Middle frontal gyrus (tissue), 1 donor: ENCODE measurements around the gene KLK7.
"Not testable (repeated sequence)": the region's sequence is repeated elsewhere in the genome, so short reads cannot be mapped to it uniquely, and the experiment has no call there.

ENCODE experiments used
- DNase-seq: peaks from one replicate; pipeline ENCODE4 v3.0.0-alpha.2; 2015; ENCODE audit warnings: low spot score; ENCODE audit errors: extremely low spot score

The KLK7 gene

GRCh38 chr19:50978772-50979390 lies 4.8 kb downstream of the KLK7 start:
- no peak for DNase-seq

DNA sequence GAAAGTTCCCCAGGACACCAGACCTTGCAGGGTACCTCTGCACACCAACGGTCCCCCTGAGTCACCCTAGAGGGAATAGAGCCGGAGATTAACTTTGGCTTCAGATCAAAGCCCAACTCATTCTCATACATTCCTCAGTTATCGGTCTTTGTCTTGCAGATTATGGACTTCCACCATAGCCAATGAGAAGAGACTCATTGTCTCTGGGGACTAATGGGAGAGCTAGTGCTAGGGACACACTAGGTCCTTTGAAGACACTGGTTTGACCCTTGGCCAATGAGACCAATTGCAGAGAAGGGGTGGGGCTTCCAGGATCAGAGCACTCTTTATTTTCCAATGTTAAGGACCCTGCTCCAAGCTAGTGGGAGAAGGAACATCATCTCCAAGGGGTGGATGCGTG lies 6.1 kb downstream of the KLK7 start:
- no peak for DNase-seq

- DNase-seq, result no peak
These were observed 8.0 kb downstream of the KLK7 start for GRCh38 chr19:50975766-50976165.

- no peak for DNase-seq
These were observed 8.8 kb downstream of the KLK7 start for GRCh38 chr19:50974702-50975556.

GRCh38 chr19:50972795-50973376 lies 10.8 kb downstream of the KLK7 start:
- DNase-seq, result no peak

DNA sequence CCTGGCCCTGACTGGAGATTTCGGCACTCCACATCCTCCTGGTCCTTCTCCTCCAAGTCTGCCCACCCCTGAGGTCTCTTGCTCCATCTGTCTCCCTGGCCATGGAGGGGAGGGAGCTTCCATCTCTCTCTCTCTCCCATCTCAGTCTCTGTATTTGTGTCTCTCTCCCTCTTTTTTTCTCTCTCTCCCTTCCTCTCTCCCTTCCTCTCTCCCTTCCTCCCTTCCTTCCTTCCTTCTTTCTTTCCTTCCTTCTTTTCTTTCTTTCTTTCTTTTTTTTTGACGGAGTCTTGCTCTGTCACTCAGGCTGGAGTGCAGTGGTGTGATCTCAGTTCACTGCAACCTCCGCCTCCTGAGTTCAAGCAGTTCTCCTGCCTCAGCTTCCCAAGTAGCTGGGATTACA lies 13.9 kb downstream of the KLK7 start:
- DNase-seq, result not testable (repeated sequence)

- peak; percentile 56 for DNase-seq
These were observed 14.3 kb downstream of the KLK7 start, which contains the start of gene KLK6 for GRCh38 chr19:50969413-50969760. TSS of gene KLK6 (minus strand) at chr19:50969591. CDS start at chr19:50968104, 1,487 bp downstream.

DNA sequence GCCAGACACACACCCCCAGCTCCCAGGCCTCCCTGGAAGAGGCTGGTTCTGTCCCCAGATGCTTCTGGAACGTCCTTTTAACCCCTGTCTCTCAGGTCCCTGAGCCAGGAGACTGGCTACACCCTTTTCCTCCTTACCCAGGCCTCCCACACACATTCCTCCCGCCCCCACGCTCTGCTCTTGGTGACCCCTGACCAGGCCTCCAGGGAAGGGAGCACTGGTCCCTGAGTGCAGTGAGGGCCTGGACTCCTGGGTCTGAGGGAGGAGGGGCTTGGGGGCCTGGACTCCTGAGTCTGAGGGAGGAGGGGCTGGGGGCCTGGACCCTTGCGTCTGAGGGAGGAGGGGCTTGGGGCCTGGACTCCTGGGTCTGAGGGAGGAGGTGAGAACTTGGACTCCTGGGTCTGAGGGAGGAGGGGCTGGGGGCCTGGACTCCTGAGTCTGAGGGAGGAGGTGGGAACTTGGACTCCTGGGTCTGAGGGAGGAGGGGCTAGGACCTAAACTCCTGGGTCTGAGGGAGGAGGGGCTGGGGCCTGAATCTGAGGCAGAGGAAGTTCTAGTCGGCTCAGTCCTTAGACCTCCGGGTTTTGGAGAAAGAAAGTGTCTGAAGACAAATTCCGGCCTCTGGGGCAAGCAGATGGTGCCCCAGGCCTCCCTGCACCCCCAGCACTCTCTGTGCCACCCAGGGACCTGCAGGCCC lies 14.9 kb downstream of the KLK7 start:
- DNase-seq, result no peak

- no peak for DNase-seq
These were observed 15.6 kb downstream of the KLK7 start for GRCh38 chr19:50967929-50968715.

GRCh38 chr19:50964266-50964665 lies 19.5 kb downstream of the KLK7 start:
- DNase-seq, result no peak

- DNase-seq, result no peak
These were observed 20.3 kb downstream of the KLK7 start for GRCh38 chr19:50963381-50963780.

DNA sequence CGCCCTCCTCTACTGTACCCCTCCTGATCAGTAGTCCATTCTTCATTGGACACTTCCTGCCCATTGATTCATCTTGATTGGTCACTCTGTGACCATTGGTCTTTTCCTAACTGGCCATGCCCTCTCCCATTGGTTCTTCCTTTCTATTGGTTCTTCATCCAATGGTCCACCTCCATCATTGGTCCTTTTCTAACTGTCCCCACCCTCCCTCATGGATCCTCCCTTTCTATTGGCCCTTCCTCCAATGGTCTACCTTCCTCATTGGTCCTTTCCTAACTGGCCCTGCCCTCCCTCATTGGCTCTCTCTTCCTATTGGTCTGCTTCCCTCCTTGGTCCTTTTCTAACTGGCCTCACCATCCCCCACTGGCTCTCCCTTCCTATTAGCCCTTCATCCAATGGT lies 21.5 kb downstream of the KLK7 start:
- no peak for DNase-seq

- no peak for DNase-seq
These were observed 23.8 kb downstream of the KLK7 start for GRCh38 chr19:50959731-50960500.

DNA sequence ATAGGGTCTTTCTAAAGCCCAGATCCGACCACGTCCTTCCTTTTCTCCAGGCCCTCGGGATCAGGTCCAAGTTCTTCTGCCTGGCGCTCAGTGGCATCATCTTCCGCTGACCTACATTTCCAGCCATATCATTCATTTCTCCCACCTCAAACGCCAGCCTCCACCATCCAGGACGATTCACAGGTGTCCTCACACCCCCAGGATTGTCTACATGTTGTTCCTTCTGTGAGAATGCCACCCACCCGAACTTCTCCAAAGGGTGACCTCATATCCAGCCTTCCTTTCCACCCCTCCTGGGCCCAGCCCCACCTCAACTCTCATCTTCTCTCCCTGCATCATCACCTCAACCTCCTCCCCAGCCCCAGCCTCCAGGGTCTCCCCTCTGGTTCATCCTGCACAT lies 26.1 kb downstream of the KLK7 start:
- DNase-seq, result no peak

DNA sequence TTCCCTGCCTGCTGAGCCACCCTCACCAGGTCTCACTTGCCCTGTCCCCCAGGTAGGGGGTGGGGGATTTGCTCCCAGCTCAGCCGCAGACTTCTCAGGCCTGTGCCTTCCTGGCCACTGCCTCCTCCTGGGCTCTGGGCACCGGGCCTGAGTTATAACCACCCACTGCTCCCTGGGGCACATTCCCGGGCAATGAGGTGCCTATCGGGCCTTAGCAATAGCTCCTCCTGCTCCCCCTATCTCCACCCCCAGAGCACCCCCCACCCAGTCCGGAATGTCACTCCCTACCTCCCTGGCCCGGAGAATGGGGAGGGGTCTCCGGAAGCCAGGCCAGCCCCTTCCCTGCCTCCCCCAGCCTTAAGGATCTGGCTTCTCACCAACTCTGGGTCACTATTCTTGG lies 30.8 kb downstream of the KLK7 start, which contains the start of gene KLK5:
TSS of gene KLK5 (minus strand) at position 129 of the 400 bp plus-strand sequence. CDS start 381 bp downstream, outside the sequence.
- no peak for DNase-seq

DNA sequence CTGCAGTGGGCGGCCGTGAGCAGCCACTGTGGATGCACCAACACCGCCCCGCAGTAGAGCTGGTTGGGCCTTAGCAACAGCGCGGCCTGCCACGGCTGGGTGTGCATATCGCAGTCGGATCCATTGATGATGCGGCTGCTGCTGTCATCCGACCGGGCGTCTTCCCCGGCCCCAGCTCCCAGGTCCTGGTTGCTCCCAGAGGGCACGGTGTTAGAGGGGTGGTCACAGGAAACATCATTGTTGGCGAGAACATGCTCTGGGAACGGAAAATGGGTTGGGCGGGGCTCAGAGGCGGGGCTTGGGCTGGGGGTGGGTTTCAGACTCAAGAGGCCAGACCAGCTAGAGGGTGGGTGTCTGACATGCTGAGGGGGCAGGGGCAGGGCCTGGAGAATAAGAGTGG lies 33.9 kb downstream of the KLK7 start:
- DNase-seq, result no peak

GRCh38 chr19:50947123-50947522 lies 36.6 kb downstream of the KLK7 start:
- no peak for DNase-seq

GRCh38 chr19:50944795-50945194 lies 38.9 kb downstream of the KLK7 start:
- no peak for DNase-seq

GRCh38 chr19:50943074-50943828 lies 40.5 kb downstream of the KLK7 start:
- no peak for DNase-seq
